ENCODE results near the gene GSTM3. TPM values are rescaled to one million over a fixed set of nuclear protein-coding genes. Genes with fewer than 3 reads are reported as not detected.
"Not testable (repeated sequence)": the region's sequence is repeated elsewhere in the genome, so short reads cannot be mapped to it uniquely, and the experiment has no call there.

Gene GSTM3
- total RNA-seq, 2 experiments from 2014 or later: 5.0 TPM

DNA sequence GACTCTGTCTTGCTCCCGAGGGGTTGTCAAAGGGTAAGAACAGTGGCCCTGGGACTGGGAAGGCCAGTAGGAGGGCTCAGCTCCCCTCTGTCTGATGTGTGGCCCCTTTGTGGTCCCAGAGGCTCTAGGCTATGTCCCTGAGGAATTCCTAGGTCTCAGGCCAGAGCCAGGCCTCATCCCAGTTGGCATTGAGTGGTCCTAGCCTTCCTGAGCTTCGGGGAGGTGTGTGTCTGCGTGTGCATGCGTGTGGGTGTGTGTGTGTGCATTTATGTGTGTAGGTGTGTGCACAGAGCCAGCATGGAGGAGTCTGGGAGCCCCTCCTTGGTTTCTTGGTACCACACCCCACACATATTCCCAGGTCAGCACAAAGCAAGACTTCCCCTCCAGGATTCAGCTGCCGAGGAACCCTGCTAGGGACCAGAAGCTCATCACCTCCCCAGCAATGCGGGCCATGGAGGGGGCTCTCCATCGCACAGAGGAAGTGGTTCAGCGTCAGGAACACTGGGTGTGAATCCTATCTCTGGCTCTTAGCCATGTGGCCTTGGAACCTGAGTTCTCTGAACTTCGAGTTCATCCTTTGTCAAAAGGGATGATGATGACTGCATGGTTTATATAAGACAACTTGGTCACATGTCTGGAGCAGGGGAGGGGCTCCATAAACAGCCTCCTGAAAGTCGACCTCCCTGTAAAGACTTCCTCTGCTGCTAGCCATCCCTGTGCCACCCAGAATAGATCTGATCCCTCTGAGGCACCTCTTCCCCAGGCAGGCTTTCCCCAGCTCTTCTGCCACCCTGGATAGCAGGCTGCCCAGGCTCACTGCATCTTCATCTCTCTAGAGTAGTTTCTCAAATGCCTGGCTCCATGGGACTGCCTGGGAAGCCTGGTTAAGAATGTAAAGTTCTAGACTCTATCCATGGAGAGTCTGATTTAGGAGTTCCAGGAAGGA, 31.1 kb upstream of the GSTM3 start:
- Mint-ChIP-seq H3K36me3 (no peaks in the 10 kb centered on the region), H3K27ac (no peak overlapping the region), H3K9me3 (no peaks in the 10 kb centered on the region), H3K27me3 (peaks cover 3% of the 10 kb centered on the region), H3K4me3 (no peak overlapping the region), H3K4me1 (peaks cover 10% of the 10 kb centered on the region)
- DNase-seq (peak; percentile 19), ATAC-seq (ENCODE audit: low read depth) (no peak)
- POLR2A ChIA-PET: no interaction called here

DNA sequence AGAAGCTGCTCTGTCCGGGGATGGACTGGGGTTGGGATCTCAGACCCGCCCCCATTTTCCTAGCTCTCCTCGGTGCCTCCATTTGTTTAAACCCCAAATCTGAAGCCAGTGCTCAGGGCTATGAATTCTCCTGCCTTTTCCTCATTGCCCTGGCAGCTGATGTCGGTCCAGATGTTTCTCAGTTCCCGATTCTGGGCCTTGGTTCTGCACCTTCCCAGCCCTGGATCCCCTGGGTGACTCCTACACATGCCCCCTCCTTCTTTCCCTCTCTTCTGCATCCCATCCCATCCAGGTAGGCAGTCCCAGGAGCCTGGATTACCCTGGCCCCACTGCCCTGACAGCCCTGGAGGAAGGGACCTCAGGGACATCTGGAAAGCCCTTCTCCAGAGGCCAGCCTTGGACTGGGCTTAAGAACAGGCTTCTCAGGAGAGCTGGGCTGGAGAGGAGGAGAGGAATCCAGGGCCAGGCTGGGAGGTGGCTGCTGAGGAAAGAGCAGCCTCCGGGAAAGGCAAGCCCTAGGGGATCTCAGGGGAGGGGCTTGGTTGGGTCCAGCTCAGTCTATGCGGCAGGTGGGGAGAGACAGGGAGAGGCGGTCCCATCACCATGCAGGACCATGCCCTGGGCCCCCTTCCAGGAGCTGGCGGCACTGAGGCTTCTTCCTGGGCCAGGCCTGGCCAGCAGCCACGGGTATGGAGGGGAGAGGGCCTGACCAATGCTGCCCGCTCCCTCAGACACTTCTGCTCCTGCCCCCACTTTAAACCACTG, 29.7 kb upstream of the GSTM3 start:
- Mint-ChIP-seq H3K36me3 (no peaks in the 10 kb centered on the region), H3K27ac (no peak overlapping the region), H3K4me3 (no peak overlapping the region), H3K4me1 (peaks cover 8% of the 10 kb centered on the region), H3K27me3 (peaks cover 1% of the 10 kb centered on the region), H3K9me3 (no peaks in the 10 kb centered on the region)
- no peak for ATAC-seq (ENCODE audit: low read depth)
- POLR2A ChIA-PET: no interaction called here
- peak; percentile 11 for DNase-seq

DNA sequence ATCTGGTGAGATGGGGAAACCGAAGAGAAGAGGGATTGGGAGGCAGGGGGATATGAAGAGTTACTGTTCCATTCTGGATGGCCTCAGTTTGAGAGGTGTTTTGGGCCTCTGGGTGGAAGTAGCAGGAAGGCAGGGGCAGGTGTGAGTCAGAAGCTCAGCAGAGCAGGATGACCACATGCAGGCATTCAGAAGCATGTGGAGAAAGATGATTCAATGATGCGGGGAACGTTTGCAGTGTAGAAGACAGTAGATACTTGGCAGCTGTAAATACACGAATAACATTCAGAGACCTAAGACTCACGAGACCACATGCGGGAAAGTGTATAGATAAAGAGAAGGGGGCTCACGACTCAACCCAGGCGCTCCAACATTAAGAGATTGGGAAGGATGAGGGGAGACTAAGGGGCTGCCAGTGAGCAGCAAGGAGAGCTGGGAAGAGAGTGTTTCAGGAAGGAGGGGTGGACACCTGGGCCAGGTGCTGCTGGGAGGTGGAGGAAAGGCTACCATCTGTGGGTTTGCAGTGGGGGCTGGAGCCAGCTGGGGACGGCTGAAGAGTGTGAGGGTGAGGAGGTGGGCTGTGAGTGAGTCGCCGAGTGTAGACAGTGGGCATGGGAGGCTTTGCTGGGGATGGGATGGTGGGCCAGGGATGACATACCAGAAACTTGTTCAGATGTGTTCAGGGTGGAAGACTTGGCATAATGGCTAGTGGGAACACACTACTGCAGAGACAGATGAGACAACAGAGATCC, 28.7 kb upstream of the GSTM3 start:
- no peaks in the 10 kb centered on the region for H3K36me3 Mint-ChIP-seq
- H3K4me1 Mint-ChIP-seq: peaks cover 8% of the 10 kb centered on the region
- POLR2A ChIA-PET: no interaction called here
- peak; percentile 7 for DNase-seq
- ATAC-seq (ENCODE audit: low read depth): no peak
- no peak overlapping the region for H3K27ac Mint-ChIP-seq
- peaks cover under 1% of the 10 kb centered on the region for H3K27me3 Mint-ChIP-seq
- no peaks in the 10 kb centered on the region for H3K9me3 Mint-ChIP-seq
- H3K4me3 Mint-ChIP-seq: no peak overlapping the region

- Mint-ChIP-seq H3K27ac (no peak overlapping the region), H3K4me1 (peaks cover 7% of the 10 kb centered on the region), H3K36me3 (no peaks in the 10 kb centered on the region), H3K27me3 (peaks cover 2% of the 10 kb centered on the region), H3K9me3 (no peaks in the 10 kb centered on the region), H3K4me3 (no peak overlapping the region)
- ATAC-seq (ENCODE audit: low read depth) (no peak), DNase-seq (peak; percentile 10)
- POLR2A ChIA-PET: no interaction called here
Measured at GRCh38 chr1:109768820-109769219, 28.0 kb upstream of the GSTM3 start.

- H3K4me3 Mint-ChIP-seq: no peak overlapping the region
- H3K9me3 Mint-ChIP-seq: no peaks in the 10 kb centered on the region
- no peaks in the 10 kb centered on the region for H3K36me3 Mint-ChIP-seq
- no peak overlapping the region for H3K27ac Mint-ChIP-seq
- peaks cover 4% of the 10 kb centered on the region for H3K4me1 Mint-ChIP-seq
- peak; percentile 12 for DNase-seq
- peaks cover 2% of the 10 kb centered on the region for H3K27me3 Mint-ChIP-seq
- ATAC-seq (ENCODE audit: low read depth): no peak
- POLR2A ChIA-PET: no interaction called here
Measured at GRCh38 chr1:109768335-109768650, 27.5 kb upstream of the GSTM3 start.

- peaks cover 2% of the 10 kb centered on the region for H3K27me3 Mint-ChIP-seq
- no peaks in the 10 kb centered on the region for H3K9me3 Mint-ChIP-seq
- ATAC-seq (ENCODE audit: low read depth) (no peak), DNase-seq (peak; percentile 20)
- H3K36me3 Mint-ChIP-seq: no peaks in the 10 kb centered on the region
- no peak overlapping the region for H3K27ac Mint-ChIP-seq
- peaks cover 5% of the 10 kb centered on the region for H3K4me1 Mint-ChIP-seq
- no peak overlapping the region for H3K4me3 Mint-ChIP-seq
- POLR2A ChIA-PET: no interaction called here
Measured at GRCh38 chr1:109767637-109768334, 26.9 kb upstream of the GSTM3 start.

DNA sequence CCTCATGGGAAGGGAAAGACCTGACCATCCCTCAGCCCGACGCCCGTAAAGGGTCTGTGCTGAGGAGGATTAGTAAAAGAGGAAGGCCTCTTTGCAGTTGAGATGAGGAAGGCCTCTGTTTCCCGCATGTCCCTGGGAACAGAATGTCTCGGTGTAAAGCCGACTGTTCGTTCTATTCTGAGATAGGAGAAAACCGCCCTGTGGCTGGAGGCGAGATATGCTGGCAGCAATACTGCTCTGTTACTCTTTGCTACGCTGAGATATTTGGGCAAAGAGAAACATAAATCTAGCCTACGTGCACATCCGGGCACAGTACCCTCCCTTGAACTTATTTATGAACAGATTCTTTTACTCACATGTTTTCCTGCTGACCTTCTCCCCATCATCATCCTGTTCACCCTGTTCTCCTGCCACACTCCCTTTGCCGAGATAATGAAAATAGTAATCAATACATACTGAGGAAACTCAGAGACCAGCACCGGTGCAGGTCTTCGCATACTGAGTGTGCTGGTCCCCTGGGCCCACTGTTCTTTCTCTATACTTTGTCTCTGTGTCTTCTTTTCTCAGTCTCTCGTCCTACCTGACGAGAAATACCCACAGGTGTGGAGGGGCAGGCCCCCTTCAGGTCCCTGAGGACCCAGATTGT, 26.3 kb upstream of the GSTM3 start:
- H3K36me3 Mint-ChIP-seq; H3K4me1 Mint-ChIP-seq; H3K9me3 Mint-ChIP-seq; POLR2A ChIA-PET; H3K27ac Mint-ChIP-seq; H3K27me3 Mint-ChIP-seq; ATAC-seq (ENCODE audit: low read depth); H3K4me3 Mint-ChIP-seq: not testable (repeated sequence)
- DNase-seq: peak; percentile 1

DNA sequence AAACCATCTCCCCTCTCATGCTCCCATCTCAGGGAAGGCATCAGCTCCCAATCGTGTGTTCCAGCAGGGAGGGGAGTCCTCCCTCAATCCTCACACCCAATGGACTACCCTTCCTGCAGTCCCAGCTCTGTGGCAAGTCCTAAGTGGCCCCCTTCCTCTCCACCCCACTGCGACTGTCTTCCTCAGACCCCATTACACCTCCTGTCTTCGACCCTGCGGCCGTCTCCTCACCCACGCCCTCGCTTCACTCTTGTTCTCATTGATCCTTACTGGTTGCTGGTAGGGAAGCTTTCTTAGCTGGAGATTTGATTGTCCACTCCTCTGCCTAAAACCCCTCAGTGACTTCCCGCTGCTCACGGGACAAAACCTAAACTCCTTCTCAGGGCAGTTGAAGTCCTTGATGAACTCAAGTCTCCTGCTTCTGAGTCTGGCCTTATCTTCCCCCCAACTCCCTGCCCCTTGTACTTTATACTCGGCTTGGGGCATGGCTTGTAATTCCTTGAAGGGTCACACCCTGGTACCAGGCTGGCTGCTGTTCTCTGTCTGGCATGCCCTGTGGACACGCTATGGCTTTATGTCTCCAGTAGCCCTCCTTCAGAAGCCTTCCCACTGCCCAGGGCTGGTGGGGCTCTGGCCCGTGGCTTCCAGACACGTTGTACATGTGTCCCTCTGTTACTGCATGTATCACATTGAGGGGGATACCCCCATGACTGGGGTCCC, 25.2 kb upstream of the GSTM3 start:
- Mint-ChIP-seq H3K27me3 (peaks cover 2% of the 10 kb centered on the region), H3K9me3 (no peaks in the 10 kb centered on the region), H3K4me1 (peaks cover 1% of the 10 kb centered on the region), H3K36me3 (no peaks in the 10 kb centered on the region), H3K4me3 (no peak overlapping the region), H3K27ac (no peak overlapping the region)
- peak; percentile 24 for DNase-seq
- POLR2A ChIA-PET: no interaction called here
- ATAC-seq (ENCODE audit: low read depth): no peak

DNA sequence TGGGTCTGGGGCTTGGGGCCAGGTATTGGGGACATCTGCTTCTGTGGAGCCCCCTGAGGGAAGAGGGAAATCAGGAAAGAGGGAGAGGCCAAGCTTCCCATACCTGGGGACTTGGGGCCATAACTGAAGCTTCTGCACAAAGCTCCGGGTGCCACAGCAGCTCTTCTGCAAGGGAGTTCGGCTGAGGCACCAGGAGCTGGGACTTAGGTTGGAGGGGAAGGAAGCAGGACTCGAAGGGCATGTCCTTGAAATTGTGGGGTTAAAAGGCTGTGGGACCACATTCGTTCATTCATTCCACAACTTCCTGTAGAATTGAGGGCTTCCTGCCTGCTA, 24.6 kb upstream of the GSTM3 start:
- ATAC-seq (ENCODE audit: low read depth) (no peak), DNase-seq (no peak)
- Mint-ChIP-seq H3K27me3 (peaks cover 2% of the 10 kb centered on the region), H3K36me3 (no peaks in the 10 kb centered on the region), H3K4me3 (no peak overlapping the region), H3K4me1 (peaks cover 1% of the 10 kb centered on the region), H3K9me3 (no peaks in the 10 kb centered on the region), H3K27ac (no peak overlapping the region)
- POLR2A ChIA-PET: no interaction called here

- DNase-seq (peak; percentile 21), ATAC-seq (ENCODE audit: low read depth) (no peak)
- Mint-ChIP-seq H3K4me1 (peaks cover 1% of the 10 kb centered on the region), H3K36me3 (no peaks in the 10 kb centered on the region), H3K4me3 (no peak overlapping the region), H3K27ac (no peak overlapping the region), H3K27me3 (peaks cover 2% of the 10 kb centered on the region), H3K9me3 (no peaks in the 10 kb centered on the region)
- POLR2A ChIA-PET: no interaction called here
Measured at GRCh38 chr1:109764561-109765482, 24.0 kb upstream of the GSTM3 start.

GRCh38 chr1:109763646-109764415, 23.0 kb upstream of the GSTM3 start, which contains the start of gene EPS8L3:
TSS of gene EPS8L3 (minus strand) at chr1:109763923. CDS start at chr1:109761749, 2,174 bp downstream.
- peak; percentile 7 for DNase-seq
- Mint-ChIP-seq H3K9me3 (no peaks in the 10 kb centered on the region), H3K27ac (peak within 1 kb of the TSS; percentile 47), H3K4me1 (peaks cover 1% of the 10 kb centered on the region), H3K36me3 (no peaks in the 10 kb centered on the region), H3K27me3 (peaks cover 2% of the 10 kb centered on the region), H3K4me3 (no peak within 1 kb of the TSS)
- POLR2A ChIA-PET: no interaction called here
- no peak for ATAC-seq (ENCODE audit: low read depth)
